Suprapubic skin (tissue), 4 donors: ENCODE measurements around the gene TP73. TPM values are rescaled to one million over a fixed set of nuclear protein-coding genes. Genes with fewer than 3 reads are reported as not detected.

Experiments
- DNase-seq, 2 donors: peaks; one replicate each; pipeline ENCODE4 v3.0.0-alpha.2; 2019; ENCODE audit warnings: low spot score in 2 of 2
- H3K27ac ChIP-seq: fragments of 200-600 bp; sonication (generic); one replicate; pipeline ENCODE4 v1.5.1; 2019
- H3K27me3 ChIP-seq: fragments of 200-600 bp; sonication (generic); one replicate; pipeline ENCODE4 v1.5.1; 2019
- H3K36me3 ChIP-seq: fragments of 200-600 bp; sonication (generic); one replicate; pipeline ENCODE4 v1.5.1; 2019
- H3K4me1 ChIP-seq: fragments of 200-600 bp; sonication (generic); one replicate; pipeline ENCODE4 v1.5.1; 2019
- H3K4me3 ChIP-seq: fragments of 200-600 bp; sonication (generic); one replicate; pipeline ENCODE4 v1.5.1; 2019; ENCODE audit warnings: mild to moderate bottlenecking
- H3K9me3 ChIP-seq: fragments of 200-600 bp; sonication (generic); one replicate; pipeline ENCODE4 v1.5.1; 2019
- EP300 ChIP-seq: sonication (generic); formaldehyde crosslinking; IDR thresholded peaks from one replicate; pipeline ENCODE4 v1.6.1; 2017; ENCODE audit warnings: antibody characterized with exemption
- POLR2A ChIP-seq, 2 donors: fragments of 450-650 bp; IDR thresholded peaks; one replicate each; pipeline ENCODE4 v1.6.1; 2017; ENCODE audit warnings: antibody characterized with exemption in 2 of 2, mild to moderate bottlenecking in 2 of 2, moderate library complexity in 2 of 2
- POLR2AphosphoS5 ChIP-seq, 3 donors: sonication (generic); formaldehyde crosslinking; IDR thresholded peaks; one replicate each; pipeline ENCODE4 v1.6.1; 2017; ENCODE audit warnings: antibody characterized with exemption in 3 of 3
- WGBS: methylation state at CpG from one replicate; pipeline ENCODE4 v1.1.5; 2018; 5-methylcytosine and 5-hydroxymethylcytosine counted together
- total RNA-seq, 4 donors: library from RNA; depleted of rRNA; stranded (reverse); fragments of >200 nt; gene quantifications; one replicate each; pipeline ENCODE4 v1.1.0, GENCODE V29; 2016
- TF ChIP-seq, protein P1 (sequence below), 2 donors: fragments of 200-600 bp in 1 of 2; fragments of 450-650 bp in 1 of 2; sonication (generic) in 1 of 2; IDR thresholded peaks; one replicate each; pipeline ENCODE4 v1.5.1; 2016 to 2019; ENCODE audit warnings: antibody characterized with exemption in 2 of 2, mild to moderate bottlenecking in 1 of 2, moderate library complexity in 1 of 2

TP73 gene
- total RNA-seq, 4 donors from 2014 or later = 8.8 to 24.7 (median 16.9) TPM

DNA sequence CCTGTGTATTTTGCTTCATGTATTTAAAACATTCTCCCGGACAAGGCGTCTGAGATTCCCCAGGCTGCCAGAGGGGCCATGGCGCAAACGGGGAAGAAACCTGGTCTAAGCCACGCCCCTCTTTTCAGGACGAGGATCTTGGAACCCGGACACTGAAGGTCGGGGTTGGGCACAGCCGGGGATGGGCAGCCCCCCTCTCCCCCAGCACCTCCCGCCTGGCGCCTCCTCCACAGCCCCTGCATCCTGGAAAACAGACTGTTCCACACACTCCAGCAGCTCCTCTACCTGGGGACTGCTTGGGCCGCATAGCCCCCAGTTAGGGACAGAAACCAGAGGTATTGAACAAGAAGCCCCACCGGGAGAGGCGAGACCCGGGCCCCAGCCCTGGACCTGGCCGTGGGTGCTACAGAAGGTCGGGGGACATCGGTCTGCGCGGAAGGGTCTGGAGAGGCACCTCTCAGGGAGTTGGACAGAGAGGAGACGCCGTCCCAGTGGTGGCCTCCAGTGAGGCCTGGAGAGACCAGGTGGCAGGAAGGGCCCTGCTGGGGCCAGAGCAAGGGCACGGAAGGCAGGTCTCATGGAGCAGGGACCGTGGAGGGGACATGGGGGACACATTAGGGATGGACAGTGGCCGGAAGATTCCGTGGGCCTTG, 5.4 kb downstream of the TP73 start:
- H3K36me3 ChIP-seq = no peaks in the 10 kb centered on the region
- TF ChIP-seq POLR2A (IDR thresholded peaks at IDR 0.05) (no peak), POLR2AphosphoS5 (IDR thresholded peaks at IDR 0.05) (no peak), EP300 (no peak)
- TF ChIP-seq, protein P1, sequence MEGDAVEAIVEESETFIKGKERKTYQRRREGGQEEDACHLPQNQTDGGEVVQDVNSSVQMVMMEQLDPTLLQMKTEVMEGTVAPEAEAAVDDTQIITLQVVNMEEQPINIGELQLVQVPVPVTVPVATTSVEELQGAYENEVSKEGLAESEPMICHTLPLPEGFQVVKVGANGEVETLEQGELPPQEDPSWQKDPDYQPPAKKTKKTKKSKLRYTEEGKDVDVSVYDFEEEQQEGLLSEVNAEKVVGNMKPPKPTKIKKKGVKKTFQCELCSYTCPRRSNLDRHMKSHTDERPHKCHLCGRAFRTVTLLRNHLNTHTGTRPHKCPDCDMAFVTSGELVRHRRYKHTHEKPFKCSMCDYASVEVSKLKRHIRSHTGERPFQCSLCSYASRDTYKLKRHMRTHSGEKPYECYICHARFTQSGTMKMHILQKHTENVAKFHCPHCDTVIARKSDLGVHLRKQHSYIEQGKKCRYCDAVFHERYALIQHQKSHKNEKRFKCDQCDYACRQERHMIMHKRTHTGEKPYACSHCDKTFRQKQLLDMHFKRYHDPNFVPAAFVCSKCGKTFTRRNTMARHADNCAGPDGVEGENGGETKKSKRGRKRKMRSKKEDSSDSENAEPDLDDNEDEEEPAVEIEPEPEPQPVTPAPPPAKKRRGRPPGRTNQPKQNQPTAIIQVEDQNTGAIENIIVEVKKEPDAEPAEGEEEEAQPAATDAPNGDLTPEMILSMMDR (IDR thresholded peaks at IDR 0.05) = no peak
- WGBS = 75% methylated on average over 24 of the region's 26 CpGs
- H3K27me3 ChIP-seq = peaks cover 64% of the 10 kb centered on the region
- H3K27ac ChIP-seq = no peak overlapping the region
- DNase-seq = peak in 1 of 2 donors; percentile 40
- H3K9me3 ChIP-seq = no peaks in the 10 kb centered on the region
- no peak overlapping the region for H3K4me3 ChIP-seq
- H3K4me1 ChIP-seq = peaks cover 5% of the 10 kb centered on the region

DNA sequence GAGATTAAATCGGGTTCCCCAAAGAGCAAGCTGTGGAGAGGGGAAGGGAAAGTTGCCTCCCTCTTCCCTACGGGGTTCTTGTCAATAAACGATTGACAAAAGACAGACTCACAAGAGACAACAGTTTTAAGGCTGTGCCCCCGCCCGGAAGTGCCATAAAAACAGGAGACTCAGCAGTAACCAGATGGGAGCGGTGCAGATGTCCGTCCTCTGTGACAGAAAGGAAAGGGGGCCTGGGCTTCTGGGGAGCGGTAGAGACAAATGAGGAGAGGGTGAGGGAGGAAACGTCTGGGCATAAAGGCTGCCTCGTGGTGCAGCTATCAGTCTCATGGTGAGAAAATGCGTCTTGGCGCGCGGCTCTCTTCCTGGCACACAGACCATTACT, 5.9 kb downstream of the TP73 start:
- DNase-seq = no peak
- no peaks in the 10 kb centered on the region for H3K9me3 ChIP-seq
- WGBS = 56% methylated on average over 14 of the region's 14 CpGs

DNA sequence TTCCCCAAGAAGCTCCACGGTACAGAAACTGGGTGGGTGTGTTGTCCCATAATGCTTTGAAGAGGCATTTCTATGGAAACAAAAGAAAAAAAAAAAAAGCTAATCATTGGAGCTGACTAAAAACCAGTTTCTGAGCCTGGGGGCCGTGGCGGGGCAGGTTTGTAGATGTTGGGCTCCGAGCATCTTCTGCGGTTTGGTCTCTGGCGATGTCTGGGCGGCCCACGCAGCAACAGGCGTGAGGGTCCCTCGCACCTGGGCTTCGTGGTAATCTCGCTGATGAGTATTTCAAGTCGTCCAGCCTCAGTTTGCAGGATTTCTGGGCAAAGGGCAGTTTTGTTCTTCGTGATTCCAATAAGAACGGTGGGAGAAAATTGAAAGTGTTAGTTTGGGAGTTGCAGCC, 6.8 kb downstream of the TP73 start:
- DNase-seq = peak in 1 of 2 donors; percentile 33
- 76% methylated on average over 15 of the region's 15 CpGs for WGBS
- peaks cover 52% of the 10 kb centered on the region for H3K27me3 ChIP-seq
- no peak overlapping the region for H3K4me3 ChIP-seq
- no peak for TF ChIP-seq EP300
- no peak for TF ChIP-seq POLR2A (IDR thresholded peaks at IDR 0.05)
- TF ChIP-seq POLR2AphosphoS5 (IDR thresholded peaks at IDR 0.05) = no peak
- TF ChIP-seq, protein P1 (IDR thresholded peaks at IDR 0.05) = no peak
- no peak overlapping the region for H3K27ac ChIP-seq
- H3K36me3 ChIP-seq = no peaks in the 10 kb centered on the region
- H3K9me3 ChIP-seq = no peaks in the 10 kb centered on the region
- H3K4me1 ChIP-seq = peaks cover 3% of the 10 kb centered on the region

More for the DNA sequence above, 5.9 kb downstream of the TP73 start:
- Histone ChIP-seq H3K4me3 (no peak overlapping the region), H3K27ac (no peak overlapping the region), H3K4me1 (no peaks in the 10 kb centered on the region), H3K27me3 (peaks cover 59% of the 10 kb centered on the region), H3K36me3 (no peaks in the 10 kb centered on the region)
- TF ChIP-seq, protein P1 (IDR thresholded peaks at IDR 0.05) = no peak
- TF ChIP-seq EP300 (no peak), POLR2A (IDR thresholded peaks at IDR 0.05) (no peak), POLR2AphosphoS5 (IDR thresholded peaks at IDR 0.05) (no peak)

DNA sequence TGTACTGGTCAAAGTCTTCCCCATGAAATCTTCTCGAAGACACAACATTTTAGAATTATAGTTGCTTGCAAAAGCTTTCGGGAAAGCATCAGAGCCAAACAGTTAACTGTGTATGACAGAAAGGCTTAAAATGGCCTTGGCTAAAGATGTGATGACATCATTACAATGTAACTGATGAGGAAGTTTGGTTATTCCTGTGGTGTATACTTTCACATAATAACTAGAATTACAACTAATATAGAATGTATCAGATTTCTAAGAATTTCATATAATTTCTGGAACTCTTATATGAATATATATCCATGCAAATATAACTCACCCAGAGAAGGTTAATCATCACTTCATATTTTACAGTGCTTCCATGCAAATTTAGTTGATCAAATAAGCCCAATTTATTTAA, 8.4 kb downstream of the TP73 start:
- Histone ChIP-seq H3K27me3 (peaks cover 38% of the 10 kb centered on the region), H3K4me1 (peaks cover 7% of the 10 kb centered on the region), H3K36me3 (no peaks in the 10 kb centered on the region), H3K9me3 (no peaks in the 10 kb centered on the region), H3K27ac (no peak overlapping the region), H3K4me3 (no peak overlapping the region)
- whole genome bisulfite sequencing = 81% methylated on average over 2 of the region's 2 CpGs
- no peak for DNase-seq
- TF ChIP-seq POLR2AphosphoS5 (IDR thresholded peaks at IDR 0.05) (no peak), EP300 (no peak), POLR2A (IDR thresholded peaks at IDR 0.05) (no peak)
- TF ChIP-seq, protein P1 (IDR thresholded peaks at IDR 0.05) = no peak

DNA sequence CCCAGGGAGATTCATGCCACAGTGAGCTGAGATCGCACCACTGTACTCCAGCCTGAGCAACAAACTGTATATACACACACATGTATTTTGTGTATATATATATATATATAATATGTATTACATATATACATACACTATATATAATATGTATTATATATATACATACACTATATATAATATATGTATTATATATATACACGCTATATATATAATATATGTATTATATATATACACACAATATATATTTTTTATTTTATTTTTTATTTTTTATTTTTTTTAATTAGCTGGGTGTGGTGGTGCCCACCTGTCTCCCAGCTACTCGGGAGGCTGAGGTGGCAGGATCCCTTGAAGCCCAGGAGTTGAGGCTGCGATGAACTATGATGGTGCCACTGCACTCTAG, 9.3 kb downstream of the TP73 start:
- peaks cover 30% of the 10 kb centered on the region for H3K27me3 ChIP-seq
- 93% methylated on average over 4 of the region's 4 CpGs for WGBS
- H3K9me3 ChIP-seq = no peaks in the 10 kb centered on the region
- H3K27ac ChIP-seq = no peak overlapping the region
- no peak for DNase-seq
- H3K4me1 ChIP-seq = peaks cover 7% of the 10 kb centered on the region
- no peaks in the 10 kb centered on the region for H3K36me3 ChIP-seq
- no peak overlapping the region for H3K4me3 ChIP-seq
- TF ChIP-seq POLR2AphosphoS5 (IDR thresholded peaks at IDR 0.05) (no peak), EP300 (no peak), POLR2A (IDR thresholded peaks at IDR 0.05) (no peak)
- TF ChIP-seq, protein P1 (IDR thresholded peaks at IDR 0.05) = no peak
